Suprapubic skin (tissue), 4 donors: ENCODE measurements around the gene ARHGAP42.

Experiments used
- EP300 ChIP-seq: sonication (generic); formaldehyde crosslinking; IDR thresholded peaks from one replicate; pipeline ENCODE4 v1.6.1; 2017; ENCODE audit warnings: antibody characterized with exemption
- POLR2A ChIP-seq, 2 donors: fragments of 450-650 bp; IDR thresholded peaks; one replicate each; pipeline ENCODE4 v1.6.1; 2017; ENCODE audit warnings: antibody characterized with exemption in 2 of 2, mild to moderate bottlenecking in 2 of 2, moderate library complexity in 2 of 2
- POLR2AphosphoS5 ChIP-seq, 3 donors: sonication (generic); formaldehyde crosslinking; IDR thresholded peaks; one replicate each; pipeline ENCODE4 v1.6.1; 2017; ENCODE audit warnings: antibody characterized with exemption in 3 of 3
- TF ChIP-seq, protein P1 (sequence below), 2 donors: fragments of 200-600 bp in 1 of 2; fragments of 450-650 bp in 1 of 2; sonication (generic) in 1 of 2; IDR thresholded peaks; one replicate each; pipeline ENCODE4 v1.5.1; 2016 to 2019; ENCODE audit warnings: antibody characterized with exemption in 2 of 2, mild to moderate bottlenecking in 1 of 2, moderate library complexity in 1 of 2

GRCh38 chr11:100756559-100756958 is 69.5 kb downstream of the ARHGAP42 start:
- TF ChIP-seq, protein P1, sequence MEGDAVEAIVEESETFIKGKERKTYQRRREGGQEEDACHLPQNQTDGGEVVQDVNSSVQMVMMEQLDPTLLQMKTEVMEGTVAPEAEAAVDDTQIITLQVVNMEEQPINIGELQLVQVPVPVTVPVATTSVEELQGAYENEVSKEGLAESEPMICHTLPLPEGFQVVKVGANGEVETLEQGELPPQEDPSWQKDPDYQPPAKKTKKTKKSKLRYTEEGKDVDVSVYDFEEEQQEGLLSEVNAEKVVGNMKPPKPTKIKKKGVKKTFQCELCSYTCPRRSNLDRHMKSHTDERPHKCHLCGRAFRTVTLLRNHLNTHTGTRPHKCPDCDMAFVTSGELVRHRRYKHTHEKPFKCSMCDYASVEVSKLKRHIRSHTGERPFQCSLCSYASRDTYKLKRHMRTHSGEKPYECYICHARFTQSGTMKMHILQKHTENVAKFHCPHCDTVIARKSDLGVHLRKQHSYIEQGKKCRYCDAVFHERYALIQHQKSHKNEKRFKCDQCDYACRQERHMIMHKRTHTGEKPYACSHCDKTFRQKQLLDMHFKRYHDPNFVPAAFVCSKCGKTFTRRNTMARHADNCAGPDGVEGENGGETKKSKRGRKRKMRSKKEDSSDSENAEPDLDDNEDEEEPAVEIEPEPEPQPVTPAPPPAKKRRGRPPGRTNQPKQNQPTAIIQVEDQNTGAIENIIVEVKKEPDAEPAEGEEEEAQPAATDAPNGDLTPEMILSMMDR (IDR thresholded peaks at IDR 0.05) = no peak
- TF ChIP-seq EP300 (no peak), POLR2AphosphoS5 (IDR thresholded peaks at IDR 0.05) (no peak), POLR2A (IDR thresholded peaks at IDR 0.05) (no peak)
